ENCODE data around the gene ATOH1. TPM values are rescaled to one million over a fixed set of nuclear protein-coding genes. Genes with fewer than 3 reads are reported as not detected.
A peak's percentile ranks its signal among the peaks of the same experiment; 100 is the strongest.

Gene ATOH1
- total RNA-seq, 4 donors from 2014 or later = not detected

- Histone ChIP-seq H3K36me3 (no peaks in the 10 kb centered on the region), H3K27ac (no peak overlapping the region), H3K9me3 (no peaks in the 10 kb centered on the region), H3K27me3 (peaks cover 8% of the 10 kb centered on the region), H3K4me3 (no peak overlapping the region), H3K4me1 (peaks cover 0 to 16% (median 2%) of the 10 kb centered on the region in 3 donors)
- TF ChIP-seq POLR2A (IDR thresholded peaks at IDR 0.05) = no peak
- TF ChIP-seq POLR2AphosphoS5 (IDR thresholded peaks at IDR 0.05) = no peak
- no peak for TF ChIP-seq EP300 (IDR thresholded peaks at IDR 0.05)
- TF ChIP-seq, protein P1, sequence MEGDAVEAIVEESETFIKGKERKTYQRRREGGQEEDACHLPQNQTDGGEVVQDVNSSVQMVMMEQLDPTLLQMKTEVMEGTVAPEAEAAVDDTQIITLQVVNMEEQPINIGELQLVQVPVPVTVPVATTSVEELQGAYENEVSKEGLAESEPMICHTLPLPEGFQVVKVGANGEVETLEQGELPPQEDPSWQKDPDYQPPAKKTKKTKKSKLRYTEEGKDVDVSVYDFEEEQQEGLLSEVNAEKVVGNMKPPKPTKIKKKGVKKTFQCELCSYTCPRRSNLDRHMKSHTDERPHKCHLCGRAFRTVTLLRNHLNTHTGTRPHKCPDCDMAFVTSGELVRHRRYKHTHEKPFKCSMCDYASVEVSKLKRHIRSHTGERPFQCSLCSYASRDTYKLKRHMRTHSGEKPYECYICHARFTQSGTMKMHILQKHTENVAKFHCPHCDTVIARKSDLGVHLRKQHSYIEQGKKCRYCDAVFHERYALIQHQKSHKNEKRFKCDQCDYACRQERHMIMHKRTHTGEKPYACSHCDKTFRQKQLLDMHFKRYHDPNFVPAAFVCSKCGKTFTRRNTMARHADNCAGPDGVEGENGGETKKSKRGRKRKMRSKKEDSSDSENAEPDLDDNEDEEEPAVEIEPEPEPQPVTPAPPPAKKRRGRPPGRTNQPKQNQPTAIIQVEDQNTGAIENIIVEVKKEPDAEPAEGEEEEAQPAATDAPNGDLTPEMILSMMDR (IDR thresholded peaks at IDR 0.05) = no peak
- WGBS, 2 donors (ENCODE audit: low coverage in 1 of 2) = 83 to 94% methylated on average over 2 of the region's 2 CpGs
- ATAC-seq = no peak
These were observed 15.5 kb upstream of the ATOH1 start for GRCh38 chr4:93813092-93813491.

DNA sequence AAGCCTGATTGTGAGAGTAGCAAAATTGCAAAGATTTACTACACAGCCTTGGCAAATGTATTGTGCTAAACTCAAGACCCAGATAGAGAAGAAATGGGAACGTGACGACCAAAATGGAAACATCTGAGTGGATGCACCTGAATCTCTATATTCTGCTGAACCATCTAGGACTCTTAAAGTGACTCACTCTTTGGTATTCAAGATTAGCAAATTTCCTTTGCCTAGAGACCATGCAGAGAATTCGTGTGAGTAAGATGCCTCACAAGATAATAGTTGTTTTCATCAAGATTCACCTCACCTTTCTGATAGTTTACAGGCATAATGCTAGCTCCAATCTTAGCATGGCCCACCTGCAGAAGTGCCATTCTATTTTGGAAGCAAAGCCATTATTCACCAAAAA is 14.4 kb upstream of the ATOH1 start:
- Histone ChIP-seq H3K9me3 (no peaks in the 10 kb centered on the region), H3K4me3 (no peak overlapping the region), H3K27me3 (peaks cover 12% of the 10 kb centered on the region), H3K36me3 (no peaks in the 10 kb centered on the region), H3K27ac (no peak overlapping the region), H3K4me1 (peaks cover 0 to 16% (median 2%) of the 10 kb centered on the region in 3 donors)
- ATAC-seq = no peak
- TF ChIP-seq POLR2AphosphoS5 (IDR thresholded peaks at IDR 0.05) (no peak), POLR2A (IDR thresholded peaks at IDR 0.05) (no peak), EP300 (IDR thresholded peaks at IDR 0.05) (no peak)
- TF ChIP-seq, protein P1 (IDR thresholded peaks at IDR 0.05) = no peak
- 82 to 85% methylated on average over 3 of the region's 3 CpGs for WGBS, 2 donors (ENCODE audit: low coverage in 1 of 2)

DNA sequence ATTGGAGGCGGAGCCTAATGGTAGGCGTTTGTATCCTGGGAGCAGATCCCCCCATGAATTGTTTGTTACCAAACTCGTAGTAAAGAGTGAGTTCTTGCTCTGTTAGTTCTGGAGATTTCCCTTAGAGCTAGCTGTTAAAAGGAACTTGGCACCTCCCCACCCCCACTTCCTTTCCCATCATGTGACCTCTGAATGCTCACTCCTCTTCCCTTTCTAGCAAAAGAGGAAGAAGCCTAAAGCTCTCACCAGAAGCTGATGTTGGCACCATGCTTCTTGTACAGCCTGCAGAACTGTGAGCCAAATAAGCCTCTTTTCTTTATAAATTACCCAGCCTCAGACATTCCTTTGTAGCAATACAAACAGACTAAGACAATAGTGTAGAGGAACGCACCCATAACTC is 13.8 kb upstream of the ATOH1 start:
- WGBS, 2 donors (ENCODE audit: low coverage in 1 of 2) = 54 to 78% methylated on average over 4 of the region's 4 CpGs
- Histone ChIP-seq H3K9me3 (no peaks in the 10 kb centered on the region), H3K27me3 (peaks cover 12% of the 10 kb centered on the region), H3K36me3 (no peaks in the 10 kb centered on the region), H3K27ac (no peak overlapping the region), H3K4me1 (peaks cover 0 to 10% (median 2%) of the 10 kb centered on the region in 3 donors), H3K4me3 (no peak overlapping the region)
- TF ChIP-seq EP300 (IDR thresholded peaks at IDR 0.05) = no peak
- TF ChIP-seq, protein P1 (IDR thresholded peaks at IDR 0.05) = no peak
- TF ChIP-seq POLR2A (IDR thresholded peaks at IDR 0.05) = no peak
- no peak for TF ChIP-seq POLR2AphosphoS5 (IDR thresholded peaks at IDR 0.05)
- ATAC-seq = peak; percentile 60

DNA sequence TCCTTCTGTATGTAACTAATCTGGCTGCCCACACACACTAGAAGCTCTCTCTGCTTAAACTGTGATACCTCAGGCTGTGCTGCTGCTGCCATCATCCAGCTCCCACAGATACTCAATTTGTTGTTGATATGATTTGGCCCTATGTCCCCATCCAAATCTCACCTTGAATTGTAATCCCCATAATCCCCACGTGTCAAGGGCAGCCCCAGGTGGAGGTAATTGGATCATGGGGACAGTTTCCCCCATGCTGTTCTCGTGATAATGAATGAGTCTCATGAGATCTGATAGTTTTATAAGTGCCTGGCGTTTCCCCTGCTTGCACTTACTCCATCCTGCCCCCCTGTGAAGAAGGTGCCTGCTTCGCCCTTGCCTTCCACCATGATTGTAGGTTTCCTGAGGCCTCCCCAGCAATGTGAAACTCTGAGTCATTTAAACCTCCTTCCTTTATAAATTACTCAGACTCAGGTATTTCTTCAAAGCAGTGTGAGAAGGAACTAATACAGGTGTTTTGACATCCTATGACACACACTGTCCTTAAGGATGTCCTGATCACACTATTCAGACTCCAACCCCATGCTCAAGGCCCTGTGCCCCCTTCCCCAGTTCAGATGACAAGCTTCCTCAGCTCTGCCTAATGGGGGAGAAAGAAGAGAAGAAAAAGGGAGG is 2.9 kb upstream of the ATOH1 start:
- peaks cover 58% of the 10 kb centered on the region for H3K27me3 ChIP-seq
- H3K4me1 ChIP-seq = peaks cover 0 to 33% (median 21%) of the 10 kb centered on the region in 3 donors
- no peaks in the 10 kb centered on the region for H3K9me3 ChIP-seq
- no peak overlapping the region for H3K27ac ChIP-seq
- TF ChIP-seq POLR2AphosphoS5 (IDR thresholded peaks at IDR 0.05) (no peak), EP300 (IDR thresholded peaks at IDR 0.05) (no peak), POLR2A (IDR thresholded peaks at IDR 0.05) (no peak)
- TF ChIP-seq, protein P1 (IDR thresholded peaks at IDR 0.05) = no peak
- no peak overlapping the region for H3K4me3 ChIP-seq
- 31 to 40% methylated on average over 2 to 4 of the region's 4 CpGs for WGBS, 2 donors (ENCODE audit: low coverage in 1 of 2)
- ATAC-seq = no peak
- H3K36me3 ChIP-seq = no peaks in the 10 kb centered on the region
